Tibial artery (tissue), 4 donors: Measurements from ENCODE around the gene MFRP.

Source experiments
- DNase-seq, 2 donors: peaks; one replicate each; pipeline ENCODE4 v3.0.0-alpha.2; 2019
- H3K27ac ChIP-seq, 2 donors: fragments of 200-600 bp; sonication (generic) in 1 of 2; 1 replicate in 1 of 2; 2 replicates in 1 of 2; pipeline ENCODE4 v1.5.1; 2018 to 2019; ENCODE audit warnings: mild to moderate bottlenecking in 1 of 2
- H3K27me3 ChIP-seq, 2 donors: fragments of 200-600 bp; sonication (generic) in 1 of 2; one replicate each; pipeline versions ENCODE4 v1.5.1 to v1.6.0; 2016 to 2019
- H3K36me3 ChIP-seq, 3 donors: fragments of 200-600 bp; sonication (generic) in 2 of 3; one replicate each; pipeline ENCODE4 v1.5.1; 2016 to 2019; ENCODE audit warnings: mild to moderate bottlenecking in 2 of 3
- H3K4me1 ChIP-seq, 4 donors: fragments of 200-600 bp; sonication (generic) in 2 of 4; 1 replicate in 3 of 4; 2 replicates in 1 of 4; pipeline ENCODE4 v1.5.1; 2016 to 2019
- H3K4me3 ChIP-seq, 2 donors: fragments of 200-600 bp; sonication (generic) in 1 of 2; 1 replicate in 1 of 2; 2 replicates in 1 of 2; pipeline ENCODE4 v1.5.1; 2018 to 2019; ENCODE audit warnings: mild to moderate bottlenecking in 2 of 2
- H3K9me3 ChIP-seq, 3 donors: fragments of 200-600 bp; sonication (generic) in 1 of 3; one replicate each; pipeline ENCODE4 v1.5.1; 2016 to 2019
- intact Hi-C: fragments of 100-400 bp; cut with DNase I; formaldehyde crosslinking; loops from one replicate; pipeline ENCODE4 v1.15.0; 2023; ENCODE audit warnings: low total_unique reads
- TF ChIP-seq, protein P1 (sequence below), 2 experiments: fragments of 200-600 bp in 1 of 2; fragments of 450-650 bp in 1 of 2; IDR thresholded peaks; one replicate each; pipeline ENCODE4 v1.5.1; 2017 to 2019; ENCODE audit warnings: antibody characterized with exemption in 2 of 2, mild to moderate bottlenecking in 1 of 2, moderate library complexity in 1 of 2

Gene MFRP

DNA sequence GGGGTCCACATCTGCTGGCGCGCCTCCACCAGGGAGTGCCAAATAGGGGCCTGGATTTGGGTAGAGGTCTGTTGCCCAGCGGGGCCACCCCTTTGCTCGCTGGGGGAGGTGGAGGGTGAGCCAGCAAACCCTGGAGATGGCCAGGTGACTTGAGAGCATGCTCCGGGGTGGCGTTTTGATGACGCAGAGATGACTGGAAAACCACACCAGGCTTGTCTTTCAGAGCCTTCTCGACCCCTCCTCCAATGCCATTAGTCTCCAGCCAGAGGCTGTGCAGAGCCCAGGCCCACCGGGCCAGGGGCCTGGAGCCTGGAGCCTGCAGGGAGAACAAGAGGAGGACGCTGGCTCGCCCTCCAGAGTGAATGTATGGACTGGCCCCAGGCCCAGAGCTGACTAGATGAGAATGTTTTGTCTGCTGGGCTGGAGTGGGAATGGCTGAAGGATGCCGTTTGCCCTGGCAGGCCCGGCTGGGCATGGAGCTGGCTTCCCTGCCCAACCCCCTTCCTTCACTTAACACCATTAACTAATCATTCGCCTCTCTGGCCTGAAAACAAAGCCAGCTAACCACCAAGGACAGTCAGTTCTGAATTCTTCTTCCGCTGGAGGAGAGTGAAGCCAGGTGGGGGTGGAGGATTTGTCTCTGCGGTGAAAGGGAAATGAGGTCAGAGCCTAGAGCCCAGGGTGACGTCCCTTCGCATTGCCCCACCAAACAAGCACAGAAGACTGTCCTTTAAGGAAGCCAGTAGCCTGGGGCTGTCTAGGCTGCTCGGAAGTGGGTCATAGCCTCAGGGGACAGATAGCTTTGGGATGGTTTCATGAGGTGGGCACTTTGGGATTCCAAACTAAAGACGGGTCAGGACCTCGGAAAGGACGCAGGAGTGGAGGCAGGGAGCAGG lies 28.0 kb downstream of the MFRP start:
- TF ChIP-seq, protein P1, sequence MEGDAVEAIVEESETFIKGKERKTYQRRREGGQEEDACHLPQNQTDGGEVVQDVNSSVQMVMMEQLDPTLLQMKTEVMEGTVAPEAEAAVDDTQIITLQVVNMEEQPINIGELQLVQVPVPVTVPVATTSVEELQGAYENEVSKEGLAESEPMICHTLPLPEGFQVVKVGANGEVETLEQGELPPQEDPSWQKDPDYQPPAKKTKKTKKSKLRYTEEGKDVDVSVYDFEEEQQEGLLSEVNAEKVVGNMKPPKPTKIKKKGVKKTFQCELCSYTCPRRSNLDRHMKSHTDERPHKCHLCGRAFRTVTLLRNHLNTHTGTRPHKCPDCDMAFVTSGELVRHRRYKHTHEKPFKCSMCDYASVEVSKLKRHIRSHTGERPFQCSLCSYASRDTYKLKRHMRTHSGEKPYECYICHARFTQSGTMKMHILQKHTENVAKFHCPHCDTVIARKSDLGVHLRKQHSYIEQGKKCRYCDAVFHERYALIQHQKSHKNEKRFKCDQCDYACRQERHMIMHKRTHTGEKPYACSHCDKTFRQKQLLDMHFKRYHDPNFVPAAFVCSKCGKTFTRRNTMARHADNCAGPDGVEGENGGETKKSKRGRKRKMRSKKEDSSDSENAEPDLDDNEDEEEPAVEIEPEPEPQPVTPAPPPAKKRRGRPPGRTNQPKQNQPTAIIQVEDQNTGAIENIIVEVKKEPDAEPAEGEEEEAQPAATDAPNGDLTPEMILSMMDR (IDR thresholded peaks at IDR 0.05), result no peak
- Histone ChIP-seq H3K4me3 (peak overlapping the region; percentile 97 to 99), H3K27me3 (no peaks in the 10 kb centered on the region), H3K36me3 (peaks cover 15 to 25% (median 22%) of the 10 kb centered on the region in 3 donors), H3K27ac (peak overlapping the region; percentile 99), H3K4me1 (peaks cover 0 to 81% (median 65%) of the 10 kb centered on the region in 4 donors), H3K9me3 (no peaks in the 10 kb centered on the region)
- DNase-seq, result peak in 1 of 2 donors; percentile 85
- intact Hi-C loops, result no loop called here

DNA sequence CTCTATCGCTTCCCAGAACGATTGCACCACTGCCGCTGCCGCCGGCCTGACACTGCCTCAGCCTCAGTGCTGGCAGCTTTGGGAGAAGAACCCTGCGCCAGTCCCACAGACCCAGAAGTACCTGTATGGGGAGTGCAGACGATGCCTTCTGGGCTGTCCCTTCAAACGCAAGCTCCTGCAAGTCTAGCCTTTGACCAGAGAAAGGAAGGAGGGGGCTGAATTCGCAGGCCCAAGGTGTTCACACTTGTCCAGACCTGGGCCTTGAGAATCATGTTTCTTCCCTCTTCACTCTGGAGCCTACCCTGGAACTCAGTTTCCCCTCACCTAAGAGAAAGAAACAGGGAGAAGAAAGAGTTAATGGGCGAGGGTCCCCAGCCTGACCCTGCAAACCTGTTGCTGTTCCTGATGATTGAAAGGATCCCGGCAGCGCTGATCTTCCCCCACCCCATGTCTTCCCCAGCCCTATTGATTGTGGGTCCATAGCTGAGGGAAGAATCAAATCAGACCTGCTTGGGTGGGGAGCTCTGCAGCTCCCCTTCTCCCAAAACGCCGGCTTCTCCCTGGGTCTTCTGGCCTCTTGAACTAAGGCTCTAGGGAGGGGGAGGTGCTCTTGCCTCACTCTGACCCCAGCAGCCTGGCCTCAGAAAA lies 28.8 kb downstream of the MFRP start:
- no peaks in the 10 kb centered on the region for H3K27me3 ChIP-seq
- TF ChIP-seq, protein P1 (IDR thresholded peaks at IDR 0.05), result no peak
- H3K36me3 ChIP-seq, result peaks cover 23 to 32% (median 30%) of the 10 kb centered on the region in 3 donors
- H3K4me1 ChIP-seq, result peaks cover 0 to 79% (median 65%) of the 10 kb centered on the region in 4 donors
- H3K27ac ChIP-seq, result peak overlapping the region; percentile 99
- intact Hi-C loops, result no loop called here
- no peaks in the 10 kb centered on the region for H3K9me3 ChIP-seq
- DNase-seq, result no peak
- peak overlapping the region; percentile 97 to 99 for H3K4me3 ChIP-seq

GRCh38 chr11:119316729-119317591 lies 29.5 kb downstream of the MFRP start, which contains the start of gene MCAM:
Gene MCAM (minus strand): TSS chr11:119317130. CDS start chr11:119317101, 29 bp downstream.
- no peaks in the 10 kb centered on the region for H3K9me3 ChIP-seq
- intact Hi-C loops, result no loop called here
- peak; percentile 79 to 97 for DNase-seq
- H3K4me1 ChIP-seq, result peaks cover 0 to 84% (median 67%) of the 10 kb centered on the region in 4 donors
- TF ChIP-seq, protein P1 (IDR thresholded peaks at IDR 0.05), result no peak
- peak within 1 kb of the TSS; percentile 99 for H3K27ac ChIP-seq
- no peaks in the 10 kb centered on the region for H3K27me3 ChIP-seq
- H3K4me3 ChIP-seq, result peak within 1 kb of the TSS; percentile 97 to 99
- peaks cover 31 to 40% (median 37%) of the 10 kb centered on the region in 3 donors for H3K36me3 ChIP-seq

DNA sequence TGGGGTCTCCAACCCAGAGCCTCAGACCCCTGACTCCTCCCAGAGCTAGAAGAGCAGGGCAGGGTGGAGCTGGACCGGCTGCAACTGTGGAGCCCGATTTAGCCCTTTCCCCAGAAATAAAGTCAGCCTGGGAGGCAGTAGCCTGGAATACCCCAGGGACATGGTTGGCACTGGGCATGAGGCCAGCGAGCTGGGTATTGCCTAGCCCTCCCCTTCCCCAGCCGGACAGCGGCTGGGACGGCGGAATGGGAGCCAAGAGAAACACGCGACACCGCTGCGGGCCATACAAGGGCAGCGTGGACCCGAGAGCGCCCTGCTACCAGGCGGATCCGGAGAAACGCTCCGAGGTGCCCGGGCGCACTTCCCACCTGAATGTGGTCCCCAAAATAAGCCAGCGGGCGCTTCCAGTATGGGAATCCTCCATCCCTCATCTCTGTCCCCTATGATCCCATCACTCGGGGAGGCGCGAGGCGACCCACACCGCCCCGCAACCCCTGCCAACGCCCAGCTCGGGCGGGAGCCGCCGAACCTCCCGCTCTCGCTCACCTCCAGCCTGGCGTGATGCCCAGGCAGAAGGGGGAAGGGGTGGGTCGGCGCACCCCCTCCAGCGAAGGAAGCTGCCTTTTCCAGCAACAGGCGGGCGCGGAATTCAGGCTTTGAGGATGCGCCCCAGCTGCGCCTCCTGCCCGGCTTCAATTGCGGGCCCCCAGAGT lies 30.3 kb downstream of the MFRP start:
- no peaks in the 10 kb centered on the region for H3K9me3 ChIP-seq
- H3K4me3 ChIP-seq, result peak overlapping the region; percentile 97 to 99
- intact Hi-C loops, result no loop called here
- peak overlapping the region; percentile 99 for H3K27ac ChIP-seq
- peaks cover 39 to 48% (median 45%) of the 10 kb centered on the region in 3 donors for H3K36me3 ChIP-seq
- TF ChIP-seq, protein P1 (IDR thresholded peaks at IDR 0.05), result no peak
- no peaks in the 10 kb centered on the region for H3K27me3 ChIP-seq
- H3K4me1 ChIP-seq, result peaks cover 0 to 84% (median 68%) of the 10 kb centered on the region in 4 donors
- peak; percentile 87 to 98 for DNase-seq
